Putamen (tissue), 1 donor: ENCODE results near the gene TMEM186.
"Not testable (repeated sequence)": the region's sequence is repeated elsewhere in the genome, so short reads cannot be mapped to it uniquely, and the experiment has no call there.

Experiments used
- DNase-seq: peaks from one replicate; pipeline ENCODE4 v3.0.0-alpha.2; 2016; ENCODE audit warnings: low spot score

TMEM186 gene

GRCh38 chr16:8774208-8774607 is 23.2 kb downstream of the TMEM186 start:
- no peak for DNase-seq

GRCh38 chr16:8773537-8773936 is 23.9 kb downstream of the TMEM186 start:
- DNase-seq: no peak

DNA sequence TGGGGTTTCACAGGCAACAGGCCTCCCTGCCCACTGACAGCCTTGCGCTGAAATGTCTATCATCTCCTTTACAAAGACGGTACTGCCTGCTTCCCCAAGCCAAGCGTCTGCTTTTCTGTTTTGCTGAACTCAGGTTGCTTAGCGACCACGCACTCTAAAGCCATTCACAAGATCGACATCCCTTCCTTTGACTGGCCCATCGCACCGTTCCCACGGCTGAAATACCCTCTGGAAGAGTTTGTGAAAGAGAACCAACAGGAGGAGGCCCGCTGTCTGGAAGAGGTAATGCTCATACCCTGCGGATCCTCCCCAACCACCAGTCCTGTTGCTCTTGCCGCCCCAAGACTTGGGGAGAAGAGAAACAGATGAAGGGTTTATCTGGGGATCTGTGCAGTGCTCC is 28.7 kb downstream of the TMEM186 start:
- DNase-seq: no peak

GRCh38 chr16:8768283-8768682 is 29.2 kb downstream of the TMEM186 start:
- DNase-seq: no peak

DNA sequence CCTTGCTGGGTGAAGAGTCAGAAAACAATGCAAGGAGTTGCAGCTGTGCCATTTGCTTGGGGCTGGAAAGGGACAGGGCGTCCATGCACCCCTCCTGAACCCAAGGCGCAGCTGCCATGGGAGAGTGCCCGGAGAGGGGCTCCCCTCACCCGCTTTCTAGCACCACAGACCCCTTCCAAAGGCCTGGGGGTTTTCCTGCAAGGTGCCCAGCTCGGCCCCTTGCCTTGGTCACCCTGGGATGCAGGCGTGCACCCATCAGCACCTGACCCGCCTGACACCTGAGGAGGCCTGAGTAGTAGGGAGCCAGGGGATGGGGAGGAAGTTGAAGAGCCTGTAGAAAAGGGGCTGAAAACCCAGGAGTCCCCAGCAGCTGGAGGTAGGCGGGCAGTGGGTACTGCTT is 30.3 kb downstream of the TMEM186 start:
- no peak for DNase-seq

DNA sequence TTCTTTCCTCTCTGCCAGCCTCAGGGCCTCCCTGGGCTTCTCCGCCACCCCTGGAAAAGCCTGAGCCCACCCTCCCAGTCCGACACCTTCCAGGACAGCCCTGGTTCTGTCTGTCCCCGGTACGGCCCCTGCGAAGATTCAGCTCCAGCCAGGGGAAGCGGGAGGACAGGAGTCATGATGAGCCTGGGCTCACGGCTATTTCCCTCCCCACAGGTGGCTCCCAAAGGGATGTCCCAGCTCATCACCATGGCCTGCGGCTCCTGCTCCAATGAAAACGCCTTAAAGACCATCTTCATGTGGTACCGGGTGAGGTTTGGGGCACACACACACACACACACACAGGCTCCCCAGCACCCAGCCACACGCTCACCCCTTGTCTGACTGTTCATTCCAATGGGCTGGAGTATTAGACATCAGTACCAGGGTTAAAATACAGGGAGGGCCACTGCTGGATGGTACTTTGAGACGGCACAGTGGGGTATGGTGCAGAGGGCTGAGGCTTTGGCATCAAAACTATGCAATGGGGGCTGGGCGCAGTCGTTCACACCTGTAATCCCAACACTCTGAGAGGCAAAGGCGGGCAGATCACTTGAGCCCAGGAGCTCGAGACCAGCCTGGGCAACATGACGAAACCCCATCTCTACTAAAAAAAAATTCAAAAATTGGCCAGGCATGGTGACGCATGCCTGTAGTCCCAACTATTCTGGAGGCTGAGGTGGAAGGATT is 32.8 kb downstream of the TMEM186 start:
- DNase-seq: no peak

GRCh38 chr16:8763899-8764298 is 33.5 kb downstream of the TMEM186 start:
- no peak for DNase-seq

GRCh38 chr16:8763083-8763482 is 34.4 kb downstream of the TMEM186 start:
- no peak for DNase-seq

- no peak for DNase-seq
These were observed 35.2 kb downstream of the TMEM186 start for GRCh38 chr16:8762254-8762653.

DNA sequence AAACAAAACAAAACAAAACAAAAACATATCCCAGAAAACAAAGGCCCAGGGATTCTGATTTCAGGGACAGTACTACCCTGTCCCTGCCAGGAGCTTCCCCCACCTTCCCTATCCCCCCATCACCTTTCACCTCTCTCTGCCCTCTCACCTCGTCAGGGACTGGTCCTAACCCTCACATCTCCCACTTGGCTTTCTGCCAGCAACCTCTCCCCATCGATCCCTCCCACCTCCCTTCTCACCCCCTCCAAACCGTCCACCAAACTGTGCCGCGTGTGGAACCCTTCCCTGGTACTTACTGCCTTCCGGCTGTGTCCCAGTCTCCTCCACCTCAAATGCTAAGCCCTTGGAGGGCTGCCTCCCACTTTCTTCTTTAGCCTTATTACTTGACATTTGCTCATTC is 36.4 kb downstream of the TMEM186 start:
- DNase-seq: no peak

DNA sequence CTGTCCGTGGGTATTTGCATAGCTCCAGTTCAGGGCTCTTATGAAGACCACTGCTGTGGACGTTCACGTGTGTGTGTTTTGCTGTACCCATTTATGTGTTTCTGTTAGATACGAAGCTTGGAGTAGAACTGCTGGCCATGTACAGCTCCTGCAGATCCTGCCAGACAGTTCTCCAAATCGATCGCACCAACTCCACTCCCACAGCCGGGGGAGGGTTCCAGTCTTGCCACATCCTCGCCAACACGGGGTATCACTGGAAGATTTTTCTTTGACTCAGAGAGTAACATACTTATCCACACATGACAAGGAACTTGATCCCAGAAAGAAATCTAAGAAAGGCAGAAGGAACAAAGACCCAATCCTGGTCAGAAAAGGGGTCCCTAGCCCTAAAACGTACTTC is 37.4 kb downstream of the TMEM186 start:
- no peak for DNase-seq

GRCh38 chr16:8758022-8758421 is 39.4 kb downstream of the TMEM186 start:
- no peak for DNase-seq

DNA sequence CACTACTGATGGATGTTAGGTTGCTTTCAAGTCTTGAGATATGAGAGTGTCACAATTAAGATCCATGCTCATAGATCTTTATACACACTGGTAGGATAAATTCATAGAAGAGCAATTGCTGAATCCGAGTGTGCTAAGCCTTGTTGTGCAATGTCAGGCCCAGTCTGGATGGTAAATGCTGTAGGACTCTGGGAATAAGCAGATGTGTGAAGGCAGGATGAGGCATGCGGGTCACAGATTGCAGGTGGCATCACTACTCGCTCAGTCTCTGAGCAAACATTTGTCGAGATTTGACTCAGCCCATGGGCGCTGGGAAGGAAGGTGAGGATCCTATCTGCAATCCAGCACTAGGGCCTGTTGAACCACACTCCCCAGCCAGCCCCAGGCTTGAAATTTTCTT is 40.7 kb downstream of the TMEM186 start:
- DNase-seq: no peak

GRCh38 chr16:8753416-8754054 is 43.9 kb downstream of the TMEM186 start:
- DNase-seq: no peak

DNA sequence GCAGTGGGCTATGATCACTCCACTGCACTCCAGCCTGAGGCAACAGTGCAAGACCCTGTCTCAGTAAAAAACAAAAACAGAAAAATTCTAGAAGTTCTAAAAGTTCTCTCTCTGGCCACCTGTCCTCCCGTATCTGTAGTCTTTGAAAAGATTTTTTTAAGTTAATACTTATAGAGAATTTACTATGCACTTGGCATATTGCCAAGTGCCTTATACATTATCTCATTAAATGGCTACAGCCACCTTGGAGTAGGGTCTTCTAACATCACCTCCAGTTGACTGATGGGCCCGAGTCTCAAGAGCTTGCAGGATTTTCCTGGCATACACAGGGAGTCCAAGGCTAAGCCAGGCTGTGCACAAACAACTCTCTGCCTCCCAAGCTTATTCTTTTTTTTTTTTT is 44.7 kb downstream of the TMEM186 start:
- no peak for DNase-seq

DNA sequence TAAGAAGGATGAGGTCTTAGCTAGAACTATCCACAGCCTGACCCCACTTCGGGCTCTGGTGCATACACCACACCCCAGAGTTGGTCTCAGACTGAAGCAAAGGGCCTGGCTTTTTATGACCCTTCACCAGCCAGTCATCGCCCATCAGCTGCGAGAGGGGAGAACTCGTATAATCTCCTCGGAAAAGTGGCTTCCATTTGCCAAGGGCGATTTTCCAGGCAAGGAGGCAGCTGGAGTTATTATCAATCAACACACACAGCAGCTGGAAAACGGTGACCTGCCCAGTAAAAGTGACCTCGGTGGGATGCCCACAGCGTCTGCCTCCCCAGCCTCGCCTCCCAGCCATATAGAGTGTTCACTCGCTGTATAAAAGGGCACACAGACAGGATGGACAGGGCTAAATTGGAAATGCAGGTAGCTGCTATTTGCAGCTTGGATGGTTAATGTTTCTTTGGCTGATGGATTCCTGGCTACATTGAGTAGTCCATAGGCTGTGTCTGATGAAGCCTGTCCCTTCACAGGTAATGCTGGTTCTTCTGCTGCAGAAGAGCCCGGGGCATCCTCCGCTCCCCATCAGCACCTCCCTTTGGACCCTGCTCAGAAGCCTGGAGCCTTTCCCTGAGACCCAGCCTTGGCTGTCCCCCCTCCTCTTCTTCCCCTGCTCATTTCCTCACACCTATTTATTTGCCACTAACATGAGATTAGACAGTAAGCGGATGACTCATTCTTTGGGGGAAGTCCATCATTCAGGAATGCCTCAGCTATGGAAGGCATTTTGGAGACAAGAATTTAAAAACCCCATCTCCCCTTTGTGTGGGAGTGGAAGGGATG is 45.7 kb downstream of the TMEM186 start:
- no peak for DNase-seq

GRCh38 chr16:8748944-8749343 is 48.5 kb downstream of the TMEM186 start:
- not testable (repeated sequence) for DNase-seq
